HG02970 (cell line): ENCODE measurements around the gene JARID2.

Source experiments
- ATAC-seq: cut with Tn5 transposase; IDR thresholded peaks from one replicate; pipeline ENCODE4 v1.9.1; 2021; ENCODE audit warnings: mild to moderate bottlenecking, moderate library complexity, moderate number of reproducible peaks; ENCODE audit not compliant: unreplicated experiment, low FRiP score

Gene JARID2

GRCh38 chr6:15263780-15264374, 18.0 kb downstream of the JARID2 start:
- no peak for ATAC-seq

DNA sequence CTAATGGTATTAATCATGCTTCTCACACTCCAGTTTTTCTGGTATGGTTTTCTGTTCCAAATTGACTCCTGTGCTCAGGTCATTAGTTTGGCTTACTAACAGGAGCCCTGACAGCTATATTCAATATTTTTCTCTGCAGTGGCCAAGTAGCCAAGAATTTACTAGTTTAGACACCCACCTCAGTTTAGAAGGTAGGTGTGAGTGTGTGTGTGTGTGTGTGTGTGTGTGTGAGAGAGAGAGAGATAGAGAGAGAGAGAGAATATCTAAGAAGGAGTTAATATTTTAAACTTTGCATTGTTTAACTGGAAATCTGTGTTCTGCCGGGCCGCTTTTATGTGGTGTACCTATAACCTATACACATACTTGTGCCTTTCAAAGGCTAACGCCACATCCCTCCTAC, 18.5 kb downstream of the JARID2 start:
- ATAC-seq, result no peak

- no peak for ATAC-seq
Measured at GRCh38 chr6:15264902-15265761, 19.3 kb downstream of the JARID2 start.

DNA sequence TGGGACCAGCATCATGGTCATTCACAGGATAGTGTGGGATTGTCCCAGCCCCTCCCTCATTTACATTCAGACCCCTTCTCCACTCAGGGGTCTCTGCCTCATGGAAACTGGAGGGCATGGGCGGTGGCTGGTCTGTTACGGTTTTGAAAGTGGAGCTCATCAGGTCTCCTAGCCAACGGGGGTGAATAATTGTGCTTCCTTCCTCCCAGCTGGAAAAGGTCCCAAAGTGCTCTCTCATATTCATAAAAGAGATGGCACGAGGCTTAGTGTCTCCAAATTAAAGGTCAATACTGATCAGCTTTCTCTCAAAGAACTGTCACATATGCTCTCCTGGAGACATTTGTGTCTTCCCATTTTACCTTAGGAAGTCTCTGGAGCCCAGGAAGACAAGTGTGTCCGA, 19.9 kb downstream of the JARID2 start:
- ATAC-seq, result no peak

DNA sequence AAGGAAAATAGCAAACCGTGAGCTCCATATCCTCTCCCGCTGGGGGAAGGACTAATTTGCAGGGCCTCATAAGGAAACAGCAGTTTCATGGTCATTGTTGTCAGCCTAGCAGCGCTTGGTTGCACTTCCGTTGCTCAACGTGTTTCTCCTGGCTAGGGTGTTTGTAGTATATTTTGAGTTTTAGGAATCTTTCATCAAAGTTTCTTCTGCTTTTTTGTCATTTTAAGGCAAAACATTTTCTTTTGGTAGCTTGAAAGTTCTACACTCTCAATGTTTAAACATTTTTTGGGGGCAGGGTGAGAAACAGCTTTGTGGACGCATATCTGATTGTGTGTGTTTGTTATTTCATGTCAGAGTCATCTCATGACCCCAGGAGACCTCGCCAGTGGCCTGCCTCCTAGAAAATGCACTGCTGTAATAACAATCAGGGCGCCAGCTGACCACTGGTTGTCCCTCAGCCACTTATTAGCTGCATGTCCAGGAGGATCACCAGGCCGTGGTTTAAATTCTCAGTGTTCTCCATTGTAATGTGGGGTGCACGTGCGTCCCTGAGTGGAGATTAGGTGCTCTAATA, 20.6 kb downstream of the JARID2 start:
- ATAC-seq, result no peak

- ATAC-seq, result no peak
Measured at GRCh38 chr6:15267221-15267620, 21.4 kb downstream of the JARID2 start.

DNA sequence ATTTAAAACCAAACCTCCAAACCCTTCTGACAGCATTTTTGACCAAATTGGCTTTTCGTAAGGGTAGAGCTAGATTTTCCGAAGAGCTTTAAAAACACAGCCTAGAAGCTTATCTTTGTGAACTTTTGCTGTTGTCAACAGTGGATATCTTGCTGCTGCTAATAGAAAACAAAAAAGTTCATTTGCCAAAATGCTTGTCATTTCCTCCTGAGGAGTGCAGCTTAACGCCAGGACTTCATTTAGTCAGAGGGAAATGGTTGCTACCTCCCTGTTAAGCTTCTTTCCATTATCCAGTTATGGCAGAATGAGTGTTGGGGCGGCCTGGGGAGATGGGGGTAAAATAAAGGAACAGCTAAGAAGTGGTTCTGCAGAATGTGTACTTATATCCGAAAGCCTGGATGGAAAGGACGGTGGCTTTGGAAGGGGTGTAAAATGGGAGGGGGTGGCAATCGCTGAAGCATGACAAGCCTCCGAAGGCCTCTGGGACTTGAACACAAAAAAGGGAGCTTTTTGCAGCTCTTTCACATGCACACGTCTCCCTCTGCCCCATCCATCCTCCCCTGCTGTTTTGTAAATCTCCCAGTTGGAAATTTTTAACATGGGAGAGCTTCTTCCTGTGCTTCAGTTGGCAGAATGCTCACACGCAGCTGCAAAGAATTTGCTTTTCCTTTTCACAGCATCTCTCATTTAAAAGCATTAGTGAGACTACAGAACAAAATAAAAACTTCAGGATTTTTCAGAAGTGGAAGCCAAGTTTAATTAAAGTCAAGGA, 22.5 kb downstream of the JARID2 start:
- ATAC-seq, result no peak

DNA sequence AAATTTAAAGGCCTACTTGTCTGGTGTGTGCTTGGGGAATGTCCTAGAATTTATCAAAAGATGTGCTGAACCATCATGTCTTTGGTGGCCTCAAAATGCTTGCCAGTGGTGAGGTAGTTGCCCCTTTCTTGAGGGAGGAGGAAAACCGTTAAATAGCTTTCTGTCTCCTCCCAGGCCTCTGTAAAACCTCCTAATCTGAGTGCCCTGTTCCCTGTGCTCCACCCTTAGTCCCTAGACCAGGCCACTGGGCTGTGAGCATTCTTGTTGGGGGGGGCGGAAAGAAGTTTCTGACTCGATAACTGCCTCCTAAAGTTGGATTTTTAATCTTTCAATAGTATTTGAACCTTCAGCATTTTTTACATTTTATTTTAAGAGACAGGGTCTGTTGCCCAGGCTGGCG, 23.1 kb downstream of the JARID2 start:
- ATAC-seq, result no peak

GRCh38 chr6:15269619-15270018, 23.8 kb downstream of the JARID2 start:
- ATAC-seq, result no peak

- no peak for ATAC-seq
Measured at GRCh38 chr6:15270402-15270801, 24.5 kb downstream of the JARID2 start.

DNA sequence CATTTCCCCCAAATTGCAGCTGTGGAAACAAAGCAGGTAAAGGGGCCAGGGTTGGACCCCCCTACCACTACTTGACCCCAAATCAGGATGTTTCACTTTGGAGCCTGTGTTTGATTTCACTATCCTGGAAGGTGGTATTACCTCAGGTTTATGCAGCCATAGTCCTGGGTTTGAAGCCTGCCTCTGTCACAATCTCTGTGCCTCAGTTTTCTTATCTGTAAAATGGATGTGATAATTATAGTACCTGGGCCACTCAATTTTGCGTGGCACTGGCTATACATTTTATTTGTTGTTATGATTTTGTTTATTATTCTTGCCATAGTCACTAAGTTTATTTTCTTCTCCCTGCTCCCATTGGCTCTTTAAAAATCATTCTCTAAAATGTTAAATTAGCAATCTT, 26.7 kb downstream of the JARID2 start:
- no peak for ATAC-seq

DNA sequence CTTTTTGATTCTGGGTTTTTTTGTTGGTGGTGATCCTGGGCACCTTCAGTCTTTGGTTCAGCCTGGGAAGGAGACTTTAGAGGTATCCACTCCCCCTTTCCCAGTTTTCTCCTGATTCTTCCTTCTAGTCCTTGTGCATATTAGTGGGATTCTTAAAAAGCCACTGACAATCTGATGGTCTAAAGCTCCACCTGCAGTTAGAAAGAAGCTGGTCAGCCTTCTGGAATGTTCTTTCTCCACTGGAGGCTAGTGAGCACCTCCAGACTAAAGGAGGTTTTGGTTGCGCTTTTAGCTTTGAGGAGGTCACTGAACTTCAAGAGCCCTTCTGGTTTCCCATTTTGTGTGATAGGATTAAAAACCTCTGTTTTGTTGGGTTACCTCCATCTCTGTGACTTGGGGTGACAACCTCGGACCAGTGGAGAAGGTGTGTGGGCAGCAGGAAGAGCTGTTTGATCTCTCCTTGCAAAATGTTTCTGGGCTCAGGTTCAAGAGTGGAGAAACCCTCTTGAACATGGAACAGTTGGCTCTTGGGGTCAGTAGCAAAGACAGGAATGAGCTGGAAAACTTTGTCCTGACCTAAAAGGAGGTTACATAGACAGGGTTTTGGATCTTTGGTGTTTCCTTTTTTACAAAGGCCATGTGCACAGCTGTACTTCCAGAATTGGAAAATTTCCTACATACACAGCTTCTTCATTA, 29.0 kb downstream of the JARID2 start:
- ATAC-seq, result no peak

DNA sequence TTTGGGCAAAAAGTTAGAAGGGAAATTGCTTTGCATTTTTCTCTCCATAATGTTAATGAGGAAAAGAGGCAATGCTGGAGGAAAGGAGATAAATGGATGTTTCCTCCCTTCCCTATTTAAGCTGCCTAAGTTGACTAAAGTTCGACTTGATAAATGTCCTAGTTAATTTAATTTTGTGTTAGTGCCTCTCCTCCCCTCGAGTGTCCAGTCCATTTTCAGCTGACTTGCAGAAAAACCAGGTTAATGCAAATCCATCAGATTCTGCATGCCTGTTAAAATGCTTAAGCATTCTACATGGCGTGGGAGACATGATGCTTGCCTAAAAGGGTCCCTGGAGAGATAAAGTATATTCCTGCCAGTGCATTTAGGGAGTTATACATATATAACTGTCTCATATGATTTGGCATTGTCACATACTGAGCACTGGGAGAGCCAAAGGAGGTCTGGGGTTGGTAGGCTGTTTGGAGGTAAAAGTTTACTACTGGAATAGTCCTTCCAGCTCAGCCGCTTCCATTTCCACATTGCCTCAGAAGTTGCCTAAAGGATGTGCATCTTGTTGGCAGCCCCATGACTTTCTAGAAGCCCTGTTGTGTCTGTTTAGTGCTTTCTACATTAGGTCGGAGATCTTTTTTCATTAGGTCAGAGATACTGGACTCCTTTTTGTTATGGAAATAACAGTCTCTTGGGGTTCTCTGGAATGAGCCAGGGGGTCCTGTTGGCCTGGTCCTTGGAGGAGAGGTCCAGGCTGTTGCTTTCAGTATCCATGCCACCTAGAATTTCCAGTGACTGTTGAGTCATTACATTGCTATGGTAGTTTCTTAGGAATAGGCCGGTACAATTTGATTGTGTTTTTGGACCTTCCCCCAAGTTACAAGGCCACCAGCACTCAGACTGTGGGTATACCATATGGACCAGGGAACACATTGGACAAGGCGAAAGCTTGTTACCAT, 30.4 kb downstream of the JARID2 start:
- ATAC-seq, result no peak

GRCh38 chr6:15279047-15279661, 33.3 kb downstream of the JARID2 start:
- ATAC-seq, result no peak

DNA sequence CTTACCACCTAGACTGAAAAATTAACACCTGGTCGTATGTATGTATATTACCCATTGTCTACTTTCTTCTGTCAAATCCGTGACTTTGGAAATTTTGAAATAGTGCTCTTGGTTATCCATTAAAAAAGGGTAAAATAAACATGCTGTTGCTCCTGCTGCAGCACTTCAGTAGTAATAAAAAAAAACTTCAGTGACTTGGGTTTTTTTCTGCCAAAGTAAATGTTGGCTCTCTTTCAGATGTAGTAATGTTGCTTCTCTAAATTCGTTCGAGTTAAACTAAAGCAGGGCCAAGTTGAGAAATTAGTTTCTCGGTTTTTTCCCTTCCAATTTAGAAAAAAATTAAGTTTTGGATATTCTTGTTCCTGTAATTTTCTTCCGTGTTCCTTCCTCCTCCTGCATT, 34.2 kb downstream of the JARID2 start:
- no peak for ATAC-seq

- no peak for ATAC-seq
Measured at GRCh38 chr6:15280961-15281360, 35.1 kb downstream of the JARID2 start.

GRCh38 chr6:15282334-15282733, 36.5 kb downstream of the JARID2 start:
- ATAC-seq, result no peak

DNA sequence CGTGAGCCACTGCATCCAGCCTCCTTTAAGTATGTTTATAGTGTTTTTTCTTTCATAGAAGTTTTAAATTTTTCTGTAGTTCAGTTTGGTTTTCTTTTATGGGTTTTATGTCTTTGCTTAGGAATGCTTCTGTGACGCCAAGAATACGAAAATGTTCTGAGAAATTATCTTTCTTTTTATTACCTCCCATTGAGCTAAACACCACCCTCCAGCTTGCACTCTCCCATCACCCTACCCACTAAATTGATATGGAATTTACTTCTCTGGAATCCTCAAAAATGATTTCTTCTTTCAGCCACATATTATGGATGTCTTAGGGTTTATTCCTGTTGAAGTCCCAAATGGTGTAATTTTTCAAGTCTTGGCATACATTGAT, 38.1 kb downstream of the JARID2 start:
- ATAC-seq, result no peak

- no peak for ATAC-seq
Measured at GRCh38 chr6:15284743-15285142, 38.9 kb downstream of the JARID2 start.
